Measurements from ENCODE around the gene MRPL34. TPM values are rescaled to one million over a fixed set of nuclear protein-coding genes. Genes with fewer than 3 reads are reported as not detected.

The MRPL34 gene
- total RNA-seq, 1 donor from 2014 or later, result 54.2 TPM

GRCh38 chr19:17328517-17329365 lies 23.1 kb downstream of the MRPL34 start:
- no peak for DNase-seq (ENCODE audit: low read depth)

GRCh38 chr19:17329366-17330261 lies 23.9 kb downstream of the MRPL34 start:
- DNase-seq (ENCODE audit: low read depth), result no peak

GRCh38 chr19:17330262-17331044 lies 24.8 kb downstream of the MRPL34 start:
- no peak for DNase-seq (ENCODE audit: low read depth)

GRCh38 chr19:17331045-17331558 lies 25.4 kb downstream of the MRPL34 start:
- DNase-seq (ENCODE audit: low read depth), result no peak

- no peak for DNase-seq (ENCODE audit: low read depth)
Observed at GRCh38 chr19:17332360-17332676, 26.6 kb downstream of the MRPL34 start.

GRCh38 chr19:17332677-17333581 lies 27.3 kb downstream of the MRPL34 start:
- peak; percentile 50 for DNase-seq (ENCODE audit: low read depth)

- DNase-seq (ENCODE audit: low read depth), result peak; percentile 77
Observed at GRCh38 chr19:17333611-17334413, 28.1 kb downstream of the MRPL34 start.

GRCh38 chr19:17334414-17335409 lies 29.0 kb downstream of the MRPL34 start, which contains the start of gene ANO8:
TSS of gene ANO8 (minus strand) at chr19:17334855. CDS start at chr19:17334670, 185 bp downstream.
- DNase-seq (ENCODE audit: low read depth), result peak; percentile 87

GRCh38 chr19:17335575-17335974 lies 29.9 kb downstream of the MRPL34 start:
- DNase-seq (ENCODE audit: low read depth), result no peak

- peak; percentile 98 for DNase-seq (ENCODE audit: low read depth)
Observed at GRCh38 chr19:17336872-17337674, 31.4 kb downstream of the MRPL34 start, which contains the start of gene GTPBP3. TSS of gene GTPBP3 (plus strand) at chr19:17337553. CDS start at chr19:17337612, 59 bp downstream.

- no peak for DNase-seq (ENCODE audit: low read depth)
Observed at GRCh38 chr19:17337675-17338432, 32.2 kb downstream of the MRPL34 start.

GRCh38 chr19:17338433-17339078 lies 32.9 kb downstream of the MRPL34 start:
- no peak for DNase-seq (ENCODE audit: low read depth)

- no peak for DNase-seq (ENCODE audit: low read depth)
Observed at GRCh38 chr19:17339088-17339741, 33.5 kb downstream of the MRPL34 start.

GRCh38 chr19:17340302-17340870 lies 34.7 kb downstream of the MRPL34 start:
- DNase-seq (ENCODE audit: low read depth), result no peak

- no peak for DNase-seq (ENCODE audit: low read depth)
Observed at GRCh38 chr19:17340871-17341357, 35.2 kb downstream of the MRPL34 start.

Data from renal cortical epithelial cell (primary cell).